ENCODE results near the gene GTF3C2. TPM values are rescaled to one million over a fixed set of nuclear protein-coding genes. Genes with fewer than 3 reads are reported as not detected.

The GTF3C2 gene
- total RNA-seq, 2 experiments from 2014 or later: 62.9 to 72.3 TPM

DNA sequence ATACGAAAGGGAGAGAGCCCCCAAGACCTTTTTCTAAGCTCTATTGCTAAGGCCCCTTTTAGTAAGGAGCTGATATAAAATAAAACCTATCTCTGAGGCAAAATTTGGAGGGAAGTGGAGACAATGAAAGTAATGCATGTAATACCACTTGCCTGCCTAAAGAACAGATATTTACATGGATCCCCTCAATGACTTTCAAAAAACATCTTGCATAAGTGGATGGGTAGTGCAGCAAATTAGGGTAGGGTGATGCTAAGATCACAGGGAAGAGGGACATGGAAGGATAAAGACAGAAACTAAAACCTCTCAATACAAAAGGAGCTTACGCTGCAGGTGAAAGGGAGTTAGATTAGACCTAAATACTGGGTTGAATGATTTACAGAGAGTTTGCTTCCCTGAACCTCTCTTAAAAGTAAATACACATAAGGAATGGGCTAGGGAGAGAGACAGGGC is 22.8 kb upstream of the GTF3C2 start:
- DNase-seq: no peak
- H3K4me1 Mint-ChIP-seq (ENCODE audit: low read depth): peaks cover 29% of the 10 kb centered on the region
- H3K36me3 Mint-ChIP-seq (ENCODE audit: low read depth): peaks cover 23% of the 10 kb centered on the region
- no peaks in the 10 kb centered on the region for H3K27me3 Mint-ChIP-seq (ENCODE audit: low read depth)
- peak overlapping the region; percentile 79 for H3K4me3 Mint-ChIP-seq
- no peaks in the 10 kb centered on the region for H3K9me3 Mint-ChIP-seq
- H3K27ac Mint-ChIP-seq: peak overlapping the region; percentile 85
- CTCF ChIA-PET: interaction anchor here (1.1 to 3.1 kb wide), 4 partner anchors 8 to 304 kb away, joined by 3 to 13 read pairs (median 8); partner anchors contain the start of genes NRBP1 and SNX17
- intact Hi-C loops (cut with micrococcal nuclease): no loop called here

DNA sequence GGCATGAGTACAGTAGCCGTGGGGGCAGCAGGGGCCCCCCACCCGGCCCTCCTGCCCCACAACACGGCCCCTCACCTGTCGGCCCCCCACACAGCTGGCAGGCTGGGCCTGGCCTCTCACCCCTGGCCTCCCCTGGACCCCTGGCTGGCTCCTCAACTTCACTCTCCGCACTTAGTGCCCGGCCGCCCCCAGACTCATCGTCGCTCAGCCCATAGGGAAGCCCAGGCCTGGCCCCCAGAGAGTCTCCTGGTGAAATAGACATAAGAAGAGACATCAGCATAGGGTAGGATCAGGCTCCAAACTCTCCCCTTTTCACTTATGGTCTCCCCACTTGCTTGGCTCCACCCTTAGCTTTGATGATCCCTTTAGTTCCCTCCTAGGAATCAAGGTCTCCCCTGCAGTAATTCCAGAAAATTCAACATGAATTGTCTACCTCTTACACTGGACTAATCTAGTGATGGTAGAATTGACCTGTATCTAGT is 22.3 kb upstream of the GTF3C2 start:
- Mint-ChIP-seq H3K9me3 (no peaks in the 10 kb centered on the region), H3K4me3 (peak overlapping the region; percentile 22), H3K27ac (no peak overlapping the region), H3K27me3 (ENCODE audit: low read depth) (no peaks in the 10 kb centered on the region), H3K36me3 (ENCODE audit: low read depth) (peaks cover 21% of the 10 kb centered on the region), H3K4me1 (ENCODE audit: low read depth) (peaks cover 23% of the 10 kb centered on the region)
- DNase-seq: no peak
- CTCF ChIA-PET: interaction anchor here (1.4 to 3.1 kb wide), 2 partner anchors 8 to 51 kb away, joined by 4 to 13 read pairs; partner anchors contain the start of genes NRBP1 and SNX17
- intact Hi-C loops (cut with micrococcal nuclease): no loop called here

DNA sequence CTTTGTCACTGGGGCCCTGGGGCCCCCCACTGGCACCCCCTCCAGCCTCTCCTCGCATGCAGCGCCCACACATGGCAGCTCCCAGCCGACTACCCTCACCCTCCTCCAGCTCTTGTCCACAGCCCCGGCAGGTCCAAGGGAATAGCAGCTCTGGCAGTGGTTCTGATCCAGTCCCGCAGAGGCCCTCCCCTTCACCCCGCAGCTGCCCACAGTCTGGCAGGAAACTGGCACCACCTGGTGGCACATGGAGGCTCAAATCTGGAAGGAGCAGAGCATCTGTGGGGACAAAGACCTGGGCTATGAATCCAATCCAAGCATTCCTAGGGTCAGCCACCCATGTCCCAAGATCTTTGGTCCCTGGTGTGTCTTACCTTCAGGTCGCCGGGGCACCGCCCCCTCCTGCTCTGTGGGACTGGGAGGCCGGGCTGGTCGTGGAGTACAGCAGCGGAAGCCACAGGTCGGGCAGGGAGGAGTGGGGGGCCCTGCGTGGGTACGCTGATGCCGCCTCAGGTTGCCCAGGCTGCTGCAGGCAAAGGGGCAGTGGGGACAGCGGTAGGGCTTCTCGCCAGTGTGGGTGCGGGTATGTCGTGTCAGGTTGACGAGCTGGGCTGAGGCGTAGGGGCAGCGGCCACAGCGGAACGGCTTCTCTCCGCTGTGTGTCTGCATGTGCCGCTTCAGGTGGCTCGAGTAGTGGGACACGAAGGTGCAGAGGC is 21.7 kb upstream of the GTF3C2 start:
- no peaks in the 10 kb centered on the region for H3K27me3 Mint-ChIP-seq (ENCODE audit: low read depth)
- CTCF ChIA-PET: no interaction called here
- intact Hi-C loops (cut with micrococcal nuclease): no loop called here
- H3K27ac Mint-ChIP-seq: no peak overlapping the region
- no peak for DNase-seq
- peaks cover 21% of the 10 kb centered on the region for H3K4me1 Mint-ChIP-seq (ENCODE audit: low read depth)
- H3K9me3 Mint-ChIP-seq: no peaks in the 10 kb centered on the region
- H3K36me3 Mint-ChIP-seq (ENCODE audit: low read depth): peaks cover 18% of the 10 kb centered on the region
- H3K4me3 Mint-ChIP-seq: no peak overlapping the region

DNA sequence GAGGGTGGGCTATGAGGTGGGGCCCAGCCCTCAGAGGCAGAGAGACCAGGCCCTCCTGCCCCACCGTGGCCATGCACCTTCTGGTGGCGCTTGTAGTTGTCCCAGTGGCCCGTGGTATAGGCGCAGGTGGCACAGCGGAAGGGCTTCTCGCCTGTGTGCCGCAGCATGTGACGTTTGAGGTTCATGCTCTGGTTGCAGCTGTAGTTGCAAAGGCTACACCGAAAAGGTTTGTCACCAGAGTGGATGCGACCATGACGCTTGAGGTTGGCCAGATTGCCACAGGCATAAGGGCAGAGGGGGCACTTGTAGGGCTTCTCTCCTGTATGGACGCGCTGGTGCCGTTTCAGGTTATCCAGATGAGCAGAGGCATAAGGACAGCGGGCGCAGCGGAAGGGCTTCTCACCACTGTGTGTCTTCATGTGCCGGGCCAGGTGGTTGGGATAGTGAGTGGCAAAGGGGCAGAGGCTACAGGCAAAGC is 21.1 kb upstream of the GTF3C2 start:
- no peak for DNase-seq
- CTCF ChIA-PET: no interaction called here
- Mint-ChIP-seq H3K9me3 (no peaks in the 10 kb centered on the region), H3K27ac (no peak overlapping the region), H3K27me3 (ENCODE audit: low read depth) (no peaks in the 10 kb centered on the region), H3K36me3 (ENCODE audit: low read depth) (peaks cover 22% of the 10 kb centered on the region), H3K4me3 (no peak overlapping the region), H3K4me1 (ENCODE audit: low read depth) (peaks cover 26% of the 10 kb centered on the region)
- intact Hi-C loops (cut with micrococcal nuclease): no loop called here

DNA sequence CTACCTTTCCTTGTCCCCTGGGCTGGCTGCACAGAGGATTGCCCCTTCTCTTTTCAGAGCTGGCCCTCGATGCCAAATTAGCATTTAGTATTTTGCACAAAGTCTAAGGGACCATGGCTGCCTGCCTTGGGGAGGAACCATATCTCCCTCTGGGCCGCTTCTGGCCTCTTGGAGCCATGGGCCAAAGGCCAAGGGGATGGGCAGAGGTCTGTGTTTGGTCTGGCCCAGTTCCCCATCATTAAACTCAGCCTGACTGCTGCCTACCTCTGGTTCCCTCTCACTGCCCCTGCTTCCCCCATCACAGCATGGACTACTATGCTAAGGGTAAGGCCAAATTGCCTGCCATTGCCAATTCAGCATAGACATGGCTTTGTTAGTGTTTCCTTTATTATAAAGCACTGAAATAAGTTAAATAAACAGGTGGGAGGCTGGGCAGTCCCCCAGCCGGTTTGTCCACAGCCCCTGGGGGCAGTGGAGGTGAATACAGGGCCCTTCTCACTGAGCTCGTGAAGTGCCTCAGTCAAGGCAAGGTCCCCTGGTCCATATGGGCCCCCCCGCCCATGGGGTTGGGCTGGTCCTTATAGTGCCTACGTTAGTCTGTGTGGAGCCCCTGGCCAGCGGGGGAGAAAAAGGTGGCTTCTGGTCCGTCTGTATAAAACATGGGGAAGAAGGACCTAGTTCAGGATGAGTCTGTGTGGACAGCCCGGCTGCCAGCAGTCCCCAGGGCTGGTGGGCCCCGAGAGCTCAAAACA is 20.5 kb upstream of the GTF3C2 start:
- no peak for DNase-seq
- intact Hi-C loops (cut with micrococcal nuclease): no loop called here
- no peaks in the 10 kb centered on the region for H3K9me3 Mint-ChIP-seq
- H3K4me3 Mint-ChIP-seq: no peak overlapping the region
- H3K36me3 Mint-ChIP-seq (ENCODE audit: low read depth): peaks cover 22% of the 10 kb centered on the region
- no peaks in the 10 kb centered on the region for H3K27me3 Mint-ChIP-seq (ENCODE audit: low read depth)
- CTCF ChIA-PET: no interaction called here
- peaks cover 31% of the 10 kb centered on the region for H3K4me1 Mint-ChIP-seq (ENCODE audit: low read depth)
- no peak overlapping the region for H3K27ac Mint-ChIP-seq

DNA sequence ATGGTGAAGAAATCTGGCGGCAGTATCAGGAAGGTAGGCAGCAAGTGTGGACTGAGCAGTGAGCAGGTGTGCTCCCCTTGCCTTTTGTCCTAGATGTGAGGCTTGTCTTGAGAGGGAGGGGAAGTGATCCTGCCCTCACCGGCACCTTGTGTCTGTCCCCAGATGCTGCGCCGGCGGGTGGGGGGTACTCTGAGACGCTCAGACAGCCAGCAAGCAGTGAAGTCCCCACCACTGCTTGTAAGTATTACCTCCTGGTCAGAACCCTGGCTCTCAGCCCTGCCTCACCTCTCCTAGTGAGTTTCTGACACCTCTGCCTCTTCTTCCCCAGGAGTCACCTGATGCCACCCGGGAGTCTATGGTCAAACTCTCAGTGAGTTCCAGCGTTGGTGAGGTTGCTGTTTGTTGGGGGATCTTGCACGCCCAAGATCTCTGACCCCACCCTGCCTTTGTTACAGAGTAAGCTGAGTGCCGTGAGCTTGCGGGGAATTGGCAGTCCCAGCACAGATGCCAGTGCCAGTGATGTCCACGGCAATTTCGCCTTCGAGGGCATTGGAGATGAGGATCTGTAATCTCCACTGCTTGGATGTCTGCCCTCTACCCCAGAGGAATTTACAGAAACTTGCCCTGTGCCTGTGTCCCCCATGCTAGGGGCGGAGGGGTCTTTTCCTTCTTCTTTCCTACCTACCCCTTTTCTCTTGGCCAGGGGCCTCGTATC is 19.7 kb upstream of the GTF3C2 start:
- Mint-ChIP-seq H3K36me3 (ENCODE audit: low read depth) (peaks cover 23% of the 10 kb centered on the region), H3K4me3 (no peak overlapping the region), H3K9me3 (no peaks in the 10 kb centered on the region), H3K27me3 (ENCODE audit: low read depth) (no peaks in the 10 kb centered on the region), H3K4me1 (ENCODE audit: low read depth) (peaks cover 35% of the 10 kb centered on the region), H3K27ac (no peak overlapping the region)
- no peak for DNase-seq
- CTCF ChIA-PET: no interaction called here
- intact Hi-C loops (cut with micrococcal nuclease): no loop called here

DNA sequence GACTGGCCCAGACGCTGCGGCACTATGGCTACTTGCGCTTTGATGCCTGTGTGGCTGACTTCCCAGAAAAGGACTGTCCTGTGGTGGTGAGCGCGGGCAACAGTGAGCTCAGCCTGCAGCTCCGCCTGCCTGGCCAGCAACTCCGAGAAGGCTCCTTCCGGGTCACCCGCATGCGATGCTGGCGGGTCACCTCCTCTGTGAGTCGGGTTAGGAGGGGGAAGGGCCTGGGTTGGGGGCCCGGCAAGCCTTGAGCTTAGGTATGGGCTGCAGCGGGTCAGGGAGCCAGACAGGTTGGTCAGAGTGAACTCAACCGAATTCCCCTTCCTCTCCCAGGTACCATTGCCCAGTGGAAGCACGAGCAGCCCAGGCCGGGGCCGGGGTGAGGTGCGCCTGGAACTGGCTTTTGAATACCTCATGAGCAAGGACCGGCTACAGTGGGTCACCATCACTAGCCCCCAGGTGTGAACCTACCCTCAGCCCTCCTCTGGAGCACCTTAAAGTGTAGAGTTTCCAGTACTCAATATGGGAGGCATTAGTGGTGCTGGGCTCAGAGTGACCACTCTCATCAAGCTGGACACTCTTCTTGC is 19.0 kb upstream of the GTF3C2 start:
- DNase-seq: no peak
- no peak overlapping the region for H3K4me3 Mint-ChIP-seq
- peaks cover 22% of the 10 kb centered on the region for H3K36me3 Mint-ChIP-seq (ENCODE audit: low read depth)
- no peaks in the 10 kb centered on the region for H3K9me3 Mint-ChIP-seq
- no peak overlapping the region for H3K27ac Mint-ChIP-seq
- intact Hi-C loops (cut with micrococcal nuclease): no loop called here
- H3K4me1 Mint-ChIP-seq (ENCODE audit: low read depth): peaks cover 29% of the 10 kb centered on the region
- no peaks in the 10 kb centered on the region for H3K27me3 Mint-ChIP-seq (ENCODE audit: low read depth)
- CTCF ChIA-PET: no interaction called here

DNA sequence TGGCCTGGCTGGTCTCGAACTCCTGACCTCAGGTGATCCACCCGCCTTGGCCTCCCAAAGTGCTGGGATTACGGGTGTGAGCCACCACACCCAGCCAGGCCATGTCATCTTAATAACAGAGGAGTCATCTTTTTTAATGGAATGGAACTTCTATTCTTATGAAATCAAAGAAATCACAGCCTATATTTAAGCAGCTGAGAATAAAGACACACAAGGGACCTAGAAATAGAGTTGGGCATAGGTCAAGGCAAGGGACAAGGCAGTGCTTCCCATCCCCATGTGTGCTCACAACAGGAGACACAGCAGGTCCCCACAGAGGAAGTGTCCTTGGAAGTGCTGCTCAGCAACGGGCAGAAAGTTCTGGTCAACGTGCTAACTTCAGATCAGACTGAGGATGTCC is 17.0 kb upstream of the GTF3C2 start:
- Mint-ChIP-seq H3K27ac (no peak overlapping the region), H3K36me3 (ENCODE audit: low read depth) (peaks cover 26% of the 10 kb centered on the region), H3K9me3 (no peaks in the 10 kb centered on the region), H3K4me3 (no peak overlapping the region), H3K27me3 (ENCODE audit: low read depth) (no peaks in the 10 kb centered on the region), H3K4me1 (ENCODE audit: low read depth) (peaks cover 27% of the 10 kb centered on the region)
- intact Hi-C loops (cut with micrococcal nuclease): loop anchor here (5.0 kb wide), 2 partner anchors 301 to 309 kb away; partner anchors contain the start of gene OST4
- no peak for DNase-seq
- CTCF ChIA-PET: no interaction called here

DNA sequence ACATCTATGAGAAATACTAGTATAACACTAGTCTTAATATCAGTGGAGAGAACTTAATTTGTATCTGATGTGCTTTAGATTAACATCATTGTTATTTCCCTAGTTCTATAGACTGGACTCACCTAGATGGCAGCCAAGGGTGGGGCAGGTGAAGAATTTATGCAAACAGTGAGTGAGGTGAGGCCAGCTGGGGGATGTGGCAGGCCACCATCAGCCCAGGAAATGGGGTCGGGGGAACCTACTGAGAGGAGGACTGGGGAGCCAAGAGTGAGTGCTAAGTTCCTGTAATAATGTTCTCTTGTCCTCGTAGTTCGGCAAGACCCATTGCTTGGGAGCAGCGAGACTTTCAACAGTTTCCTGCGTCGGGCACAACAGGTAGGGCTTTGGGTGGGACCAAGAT is 16.4 kb upstream of the GTF3C2 start:
- Mint-ChIP-seq H3K9me3 (no peaks in the 10 kb centered on the region), H3K27me3 (ENCODE audit: low read depth) (no peaks in the 10 kb centered on the region), H3K27ac (peak overlapping the region; percentile 61), H3K4me3 (no peak overlapping the region), H3K4me1 (ENCODE audit: low read depth) (peaks cover 30% of the 10 kb centered on the region), H3K36me3 (ENCODE audit: low read depth) (peaks cover 26% of the 10 kb centered on the region)
- intact Hi-C loops (cut with micrococcal nuclease): loop anchor here (5.0 kb wide), 2 partner anchors 301 to 309 kb away; partner anchors contain the start of gene OST4
- DNase-seq: no peak
- CTCF ChIA-PET: no interaction called here

DNA sequence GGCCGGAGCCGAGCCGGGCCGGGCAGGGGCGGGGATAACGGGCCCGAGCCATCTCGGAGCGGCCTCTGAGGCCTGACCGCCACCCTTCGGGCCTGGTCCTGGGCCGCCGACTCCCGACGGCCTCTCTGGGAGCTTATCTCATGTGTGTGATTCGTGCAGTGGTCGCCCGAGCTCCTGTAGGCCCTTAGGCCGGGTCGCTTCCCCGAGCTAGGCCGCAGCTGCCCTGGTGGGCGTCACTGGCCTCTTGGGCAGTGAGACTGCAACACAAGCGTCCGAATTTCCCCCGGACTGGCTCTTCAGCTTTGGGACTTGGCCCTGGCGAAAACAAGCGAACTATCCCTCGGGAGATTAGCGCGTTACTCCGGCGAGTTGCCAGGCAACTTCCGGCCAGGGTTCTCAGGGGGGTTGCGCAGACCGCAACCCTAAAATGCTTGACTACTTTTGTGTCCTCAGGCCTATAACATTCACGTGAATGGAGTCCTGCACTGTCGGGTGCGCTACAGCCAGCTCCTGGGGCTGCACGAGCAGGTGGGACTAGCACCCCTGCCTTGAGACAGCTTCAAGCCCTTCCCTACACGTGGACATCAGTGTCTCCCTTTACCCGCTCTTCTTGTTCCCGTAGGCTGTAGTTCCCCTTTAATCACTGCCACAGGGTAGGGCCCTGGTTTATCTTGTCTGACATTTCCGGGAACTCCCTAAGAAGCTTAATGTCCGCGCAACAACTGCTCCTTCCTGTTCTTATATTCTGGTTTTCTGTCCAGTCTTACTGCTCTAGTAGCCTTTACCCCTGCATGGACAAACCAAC is 14.5 kb upstream of the GTF3C2 start:
- Mint-ChIP-seq H3K27ac (peak overlapping the region; percentile 94), H3K27me3 (ENCODE audit: low read depth) (no peaks in the 10 kb centered on the region), H3K4me3 (peak overlapping the region; percentile 83), H3K36me3 (ENCODE audit: low read depth) (peaks cover 26% of the 10 kb centered on the region), H3K4me1 (ENCODE audit: low read depth) (peaks cover 30% of the 10 kb centered on the region), H3K9me3 (no peaks in the 10 kb centered on the region)
- DNase-seq: peak; percentile 43
- CTCF ChIA-PET: interaction anchor here (0.7 to 1.8 kb wide), 7 partner anchors 9 to 258 kb away, joined by 3 to 6 read pairs (median 4); partner anchors contain the start of genes CCDC121, GPN1, GTF3C2 and PPM1G
- intact Hi-C loops (cut with micrococcal nuclease): loop anchor here (1.0 to 5.0 kb wide), 15 partner anchors 9 to 321 kb away; partner anchors contain the start of genes ATRAID, CAD, CCDC121 and GPN1

All from activated naive CD4-positive, alpha-beta T cell treated with anti-CD3 and anti-CD28 coated beads for 36 hours (primary cell).